SK-N-SH treated with all-trans-retinoic acid at 6 μM for 48 hours (cell line): ENCODE measurements around the gene CTSA.

Experiments
- ATAC-seq: fragments of 200-7000 bp; cut with Tn5 transposase; 3 replicates; pipeline ENCODE4 v1.9.1; 2020; ENCODE audit warnings: mild to moderate bottlenecking, moderate library complexity
- BACH2 ChIP-seq: fragments of 250-450 bp; sonication (Bioruptor Pico); IDR thresholded peaks from 2 replicates; pipeline ENCODE4 v1.9.0; 2021; ENCODE audit warnings: mild to moderate bottlenecking, borderline replicate concordance
- CSDC2 ChIP-seq: fragments of 250-450 bp; sonication (Bioruptor Pico); IDR thresholded peaks from 2 replicates; pipeline ENCODE4 v1.5.0; 2020; ENCODE audit warnings: mild to moderate bottlenecking, moderate library complexity
- ESRRG ChIP-seq: fragments of 250-450 bp; sonication (Bioruptor Pico); IDR thresholded peaks from 2 replicates; pipeline ENCODE4 v1.6.1; 2021; ENCODE audit warnings: mild to moderate bottlenecking
- GLIS3 ChIP-seq: fragments of 250-450 bp; sonication (Bioruptor Pico); IDR thresholded peaks from 2 replicates; pipeline ENCODE4 v1.5.0; 2020; ENCODE audit warnings: mild to moderate bottlenecking, moderate library complexity
- ISL1 ChIP-seq: fragments of 250-450 bp; sonication (Bioruptor Pico); IDR thresholded peaks from 2 replicates; pipeline ENCODE4 v2.1.2; 2022; ENCODE audit warnings: mild to moderate bottlenecking, moderate library complexity
- OSR1 ChIP-seq: fragments of 250-450 bp; sonication (Bioruptor Pico); IDR thresholded peaks from 2 replicates; pipeline ENCODE4 v1.8.0; 2022; ENCODE audit warnings: moderate library complexity, mild to moderate bottlenecking, inconsistent platforms
- PPARA ChIP-seq: fragments of 250-450 bp; sonication (Bioruptor Pico); IDR thresholded peaks from 2 replicates; pipeline ENCODE4 v1.5.0; 2020; ENCODE audit warnings: mild to moderate bottlenecking, borderline replicate concordance
- RARB ChIP-seq: fragments of 250-450 bp; sonication (Bioruptor Pico); IDR thresholded peaks from 2 replicates; pipeline ENCODE4 v1.8.0; 2021; ENCODE audit warnings: mild to moderate bottlenecking, moderate library complexity
- SNAI2 ChIP-seq: fragments of 250-450 bp; sonication (Bioruptor Pico); IDR thresholded peaks from 2 replicates; pipeline ENCODE4 v1.5.0; 2020; ENCODE audit warnings: mild to moderate bottlenecking, moderate library complexity
- TOX ChIP-seq: fragments of 250-450 bp; sonication (Bioruptor Pico); IDR thresholded peaks from 2 replicates; pipeline ENCODE4 v1.8.0; 2021; ENCODE audit warnings: mild to moderate bottlenecking, moderate library complexity, borderline replicate concordance
- ZC3H10 ChIP-seq: fragments of 250-450 bp; sonication (Bioruptor Pico); IDR thresholded peaks from 2 replicates; pipeline ENCODE4 v1.5.1; 2021; ENCODE audit warnings: mild to moderate bottlenecking, moderate library complexity
- ZFP3 ChIP-seq: fragments of 250-450 bp; sonication (Bioruptor Pico); IDR thresholded peaks from 2 replicates; pipeline ENCODE4 v1.5.0; 2020; ENCODE audit warnings: mild to moderate bottlenecking, moderate library complexity
- ZNF565 ChIP-seq: fragments of 450-650 bp; formaldehyde crosslinking; conservative IDR thresholded peaks from 2 replicates; pipeline ENCODE4 v1.5.0; 2020; ENCODE audit warnings: low read depth, mild to moderate bottlenecking, moderate library complexity
- ZNF70 ChIP-seq: fragments of 450-650 bp; formaldehyde crosslinking; IDR thresholded peaks from 2 replicates; pipeline ENCODE4 v1.5.0; 2020; ENCODE audit warnings: mild to moderate bottlenecking, moderate library complexity
- ZNF8 ChIP-seq: fragments of 450-650 bp; formaldehyde crosslinking; IDR thresholded peaks from 2 replicates; pipeline ENCODE4 v1.5.0; 2020; ENCODE audit warnings: mild to moderate bottlenecking, moderate library complexity
- TF ChIP-seq, protein P1 (sequence below): fragments of 250-450 bp; sonication (Bioruptor Pico); IDR thresholded peaks from 2 replicates; pipeline ENCODE4 v1.8.0; 2021; ENCODE audit warnings: low read depth, mild to moderate bottlenecking, moderate library complexity, borderline replicate concordance
- TF ChIP-seq, protein P2 (sequence below): fragments of 250-450 bp; sonication (Bioruptor Pico); IDR thresholded peaks from 2 replicates; pipeline ENCODE4 v1.8.0; 2020; ENCODE audit warnings: mild to moderate bottlenecking, moderate library complexity, borderline replicate concordance
- TF ChIP-seq, protein P3 (sequence below): fragments of 250-450 bp; sonication (Bioruptor Pico); IDR thresholded peaks from 2 replicates; pipeline ENCODE4 v1.5.1; 2021; ENCODE audit warnings: mild to moderate bottlenecking, moderate library complexity
- TF ChIP-seq, protein P4 (sequence below): fragments of 250-450 bp; sonication (Bioruptor Pico); IDR thresholded peaks from 2 replicates; pipeline ENCODE4 v1.5.1; 2020; ENCODE audit warnings: low read depth, mild to moderate bottlenecking, moderate library complexity
- TF ChIP-seq, protein P5 (sequence below): fragments of 250-450 bp; sonication (Bioruptor Pico); IDR thresholded peaks from 2 replicates; pipeline ENCODE4 v1.5.0; 2020; ENCODE audit warnings: mild to moderate bottlenecking, moderate library complexity

The CTSA gene

DNA sequence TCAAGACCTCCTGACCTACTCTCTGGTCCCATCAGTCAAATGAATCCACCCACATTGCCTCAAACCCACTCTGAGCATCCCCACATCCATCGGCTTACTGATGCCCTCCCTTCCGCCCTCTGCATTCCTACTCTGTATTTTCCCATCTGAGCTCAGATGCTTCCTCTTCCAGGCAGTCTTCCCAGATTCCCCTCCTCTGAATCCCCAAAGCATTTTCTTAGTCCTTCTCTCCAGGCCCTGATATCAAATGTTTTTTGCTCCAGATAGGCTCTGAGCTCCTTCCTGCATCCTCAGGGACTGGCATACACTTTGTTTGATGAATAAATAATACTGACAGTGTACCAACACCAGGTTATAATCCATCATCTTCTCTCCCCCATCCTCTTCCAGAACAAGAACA lies 16.9 kb downstream of the CTSA start:
- TF ChIP-seq BACH2 (no peak), CSDC2 (CRISPR knock-in tag) (no peak), ZC3H10 (CRISPR knock-in tag) (no peak), RARB (CRISPR knock-in tag) (no peak), PPARA (CRISPR knock-in tag) (no peak), TOX (CRISPR knock-in tag) (no peak), ZNF70 (CRISPR knock-in tag) (no peak), ZNF8 (CRISPR knock-in tag) (no peak), ESRRG (CRISPR knock-in tag) (no peak), GLIS3 (CRISPR knock-in tag) (no peak), SNAI2 (no peak), ZFP3 (CRISPR knock-in tag) (no peak)
- TF ChIP-seq, protein P1, sequence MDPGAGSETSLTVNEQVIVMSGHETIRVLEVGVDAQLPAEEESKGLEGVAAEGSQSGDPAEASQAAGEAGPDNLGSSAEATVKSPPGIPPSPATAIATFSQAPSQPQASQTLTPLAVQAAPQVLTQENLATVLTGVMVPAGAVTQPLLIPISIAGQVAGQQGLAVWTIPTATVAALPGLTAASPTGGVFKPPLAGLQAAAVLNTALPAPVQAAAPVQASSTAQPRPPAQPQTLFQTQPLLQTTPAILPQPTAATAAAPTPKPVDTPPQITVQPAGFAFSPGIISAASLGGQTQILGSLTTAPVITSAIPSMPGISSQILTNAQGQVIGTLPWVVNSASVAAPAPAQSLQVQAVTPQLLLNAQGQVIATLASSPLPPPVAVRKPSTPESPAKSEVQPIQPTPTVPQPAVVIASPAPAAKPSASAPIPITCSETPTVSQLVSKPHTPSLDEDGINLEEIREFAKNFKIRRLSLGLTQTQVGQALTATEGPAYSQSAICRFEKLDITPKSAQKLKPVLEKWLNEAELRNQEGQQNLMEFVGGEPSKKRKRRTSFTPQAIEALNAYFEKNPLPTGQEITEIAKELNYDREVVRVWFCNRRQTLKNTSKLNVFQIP (CRISPR knock-in tag): no peak
- TF ChIP-seq, protein P2, sequence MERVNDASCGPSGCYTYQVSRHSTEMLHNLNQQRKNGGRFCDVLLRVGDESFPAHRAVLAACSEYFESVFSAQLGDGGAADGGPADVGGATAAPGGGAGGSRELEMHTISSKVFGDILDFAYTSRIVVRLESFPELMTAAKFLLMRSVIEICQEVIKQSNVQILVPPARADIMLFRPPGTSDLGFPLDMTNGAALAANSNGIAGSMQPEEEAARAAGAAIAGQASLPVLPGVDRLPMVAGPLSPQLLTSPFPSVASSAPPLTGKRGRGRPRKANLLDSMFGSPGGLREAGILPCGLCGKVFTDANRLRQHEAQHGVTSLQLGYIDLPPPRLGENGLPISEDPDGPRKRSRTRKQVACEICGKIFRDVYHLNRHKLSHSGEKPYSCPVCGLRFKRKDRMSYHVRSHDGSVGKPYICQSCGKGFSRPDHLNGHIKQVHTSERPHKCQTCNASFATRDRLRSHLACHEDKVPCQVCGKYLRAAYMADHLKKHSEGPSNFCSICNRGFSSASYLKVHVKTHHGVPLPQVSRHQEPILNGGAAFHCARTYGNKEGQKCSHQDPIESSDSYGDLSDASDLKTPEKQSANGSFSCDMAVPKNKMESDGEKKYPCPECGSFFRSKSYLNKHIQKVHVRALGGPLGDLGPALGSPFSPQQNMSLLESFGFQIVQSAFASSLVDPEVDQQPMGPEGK (CRISPR knock-in tag): no peak
- TF ChIP-seq, protein P3, sequence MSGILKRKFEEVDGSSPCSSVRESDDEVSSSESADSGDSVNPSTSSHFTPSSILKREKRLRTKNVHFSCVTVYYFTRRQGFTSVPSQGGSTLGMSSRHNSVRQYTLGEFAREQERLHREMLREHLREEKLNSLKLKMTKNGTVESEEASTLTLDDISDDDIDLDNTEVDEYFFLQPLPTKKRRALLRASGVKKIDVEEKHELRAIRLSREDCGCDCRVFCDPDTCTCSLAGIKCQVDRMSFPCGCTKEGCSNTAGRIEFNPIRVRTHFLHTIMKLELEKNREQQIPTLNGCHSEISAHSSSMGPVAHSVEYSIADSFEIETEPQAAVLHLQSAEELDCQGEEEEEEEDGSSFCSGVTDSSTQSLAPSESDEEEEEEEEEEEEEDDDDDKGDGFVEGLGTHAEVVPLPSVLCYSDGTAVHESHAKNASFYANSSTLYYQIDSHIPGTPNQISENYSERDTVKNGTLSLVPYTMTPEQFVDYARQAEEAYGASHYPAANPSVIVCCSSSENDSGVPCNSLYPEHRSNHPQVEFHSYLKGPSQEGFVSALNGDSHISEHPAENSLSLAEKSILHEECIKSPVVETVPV: no peak
- TF ChIP-seq, protein P4, sequence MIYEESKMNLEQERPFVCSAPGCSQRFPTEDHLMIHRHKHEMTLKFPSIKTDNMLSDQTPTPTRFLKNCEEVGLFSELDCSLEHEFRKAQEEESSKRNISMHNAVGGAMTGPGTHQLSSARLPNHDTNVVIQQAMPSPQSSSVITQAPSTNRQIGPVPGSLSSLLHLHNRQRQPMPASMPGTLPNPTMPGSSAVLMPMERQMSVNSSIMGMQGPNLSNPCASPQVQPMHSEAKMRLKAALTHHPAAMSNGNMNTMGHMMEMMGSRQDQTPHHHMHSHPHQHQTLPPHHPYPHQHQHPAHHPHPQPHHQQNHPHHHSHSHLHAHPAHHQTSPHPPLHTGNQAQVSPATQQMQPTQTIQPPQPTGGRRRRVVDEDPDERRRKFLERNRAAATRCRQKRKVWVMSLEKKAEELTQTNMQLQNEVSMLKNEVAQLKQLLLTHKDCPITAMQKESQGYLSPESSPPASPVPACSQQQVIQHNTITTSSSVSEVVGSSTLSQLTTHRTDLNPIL (CRISPR knock-in tag): no peak
- ATAC-seq: no peak

DNA sequence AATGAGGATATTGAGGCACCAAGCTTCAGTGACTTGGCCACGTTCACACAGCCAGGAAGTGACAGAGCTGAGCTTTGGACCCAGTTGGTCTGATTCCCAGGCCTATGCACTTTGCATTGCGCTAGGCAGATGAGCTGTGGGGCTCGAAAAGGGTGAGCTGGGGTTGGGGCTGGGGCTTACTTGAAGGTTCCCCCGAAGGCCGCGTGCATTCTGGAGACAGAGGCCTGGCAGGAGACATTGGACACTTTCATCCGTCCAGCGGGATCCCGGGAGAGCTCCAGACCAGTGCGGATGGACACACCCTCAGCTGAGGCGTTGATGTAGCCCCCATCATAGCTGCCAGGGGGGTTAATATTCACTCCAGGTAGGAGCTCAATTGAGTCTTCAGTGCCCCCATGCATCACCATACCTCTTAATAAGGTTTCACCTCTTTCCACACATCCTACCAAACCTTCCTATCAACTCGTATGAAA lies 18.2 kb downstream of the CTSA start:
- no peak for ATAC-seq
- TF ChIP-seq ZNF70 (CRISPR knock-in tag): no peak
- TF ChIP-seq, protein P2 (CRISPR knock-in tag): no peak
- TF ChIP-seq PPARA (CRISPR knock-in tag): no peak
- TF ChIP-seq CSDC2 (CRISPR knock-in tag): no peak
- TF ChIP-seq, protein P1 (CRISPR knock-in tag): no peak
- TF ChIP-seq ISL1 (CRISPR knock-in tag): no peak
- no peak for TF ChIP-seq ZC3H10 (CRISPR knock-in tag)
- TF ChIP-seq ESRRG (CRISPR knock-in tag): no peak
- no peak for TF ChIP-seq ZNF565 (CRISPR knock-in tag)
- TF ChIP-seq, protein P5, sequence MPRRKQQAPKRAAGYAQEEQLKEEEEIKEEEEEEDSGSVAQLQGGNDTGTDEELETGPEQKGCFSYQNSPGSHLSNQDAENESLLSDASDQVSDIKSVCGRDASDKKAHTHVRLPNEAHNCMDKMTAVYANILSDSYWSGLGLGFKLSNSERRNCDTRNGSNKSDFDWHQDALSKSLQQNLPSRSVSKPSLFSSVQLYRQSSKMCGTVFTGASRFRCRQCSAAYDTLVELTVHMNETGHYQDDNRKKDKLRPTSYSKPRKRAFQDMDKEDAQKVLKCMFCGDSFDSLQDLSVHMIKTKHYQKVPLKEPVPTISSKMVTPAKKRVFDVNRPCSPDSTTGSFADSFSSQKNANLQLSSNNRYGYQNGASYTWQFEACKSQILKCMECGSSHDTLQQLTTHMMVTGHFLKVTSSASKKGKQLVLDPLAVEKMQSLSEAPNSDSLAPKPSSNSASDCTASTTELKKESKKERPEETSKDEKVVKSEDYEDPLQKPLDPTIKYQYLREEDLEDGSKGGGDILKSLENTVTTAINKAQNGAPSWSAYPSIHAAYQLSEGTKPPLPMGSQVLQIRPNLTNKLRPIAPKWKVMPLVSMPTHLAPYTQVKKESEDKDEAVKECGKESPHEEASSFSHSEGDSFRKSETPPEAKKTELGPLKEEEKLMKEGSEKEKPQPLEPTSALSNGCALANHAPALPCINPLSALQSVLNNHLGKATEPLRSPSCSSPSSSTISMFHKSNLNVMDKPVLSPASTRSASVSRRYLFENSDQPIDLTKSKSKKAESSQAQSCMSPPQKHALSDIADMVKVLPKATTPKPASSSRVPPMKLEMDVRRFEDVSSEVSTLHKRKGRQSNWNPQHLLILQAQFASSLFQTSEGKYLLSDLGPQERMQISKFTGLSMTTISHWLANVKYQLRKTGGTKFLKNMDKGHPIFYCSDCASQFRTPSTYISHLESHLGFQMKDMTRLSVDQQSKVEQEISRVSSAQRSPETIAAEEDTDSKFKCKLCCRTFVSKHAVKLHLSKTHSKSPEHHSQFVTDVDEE (CRISPR knock-in tag): no peak
- TF ChIP-seq OSR1: no peak
- TF ChIP-seq, protein P3: no peak
- no peak for TF ChIP-seq BACH2
